ENCODE measurements around the gene DNAJB5. TPM values are rescaled to one million over a fixed set of nuclear protein-coding genes. Genes with fewer than 3 reads are reported as not detected.

Gene DNAJB5
- total RNA-seq, 4 donors from 2014 or later, result 46.8 to 125 (median 96.8) TPM

GRCh38 chr9:35026671-35027070, 37.1 kb downstream of the DNAJB5 start:
- Histone ChIP-seq H3K4me3 (no peak overlapping the region), H3K27me3 (no peaks in the 10 kb centered on the region), H3K4me1 (no peaks in the 10 kb centered on the region), H3K9me3 (no peaks in the 10 kb centered on the region), H3K36me3 (peaks cover 0 to 32% of the 10 kb centered on the region in 2 donors), H3K27ac (no peak overlapping the region)
- TF ChIP-seq EP300 (IDR thresholded peaks at IDR 0.05) (no peak), POLR2AphosphoS5 (IDR thresholded peaks at IDR 0.05) (no peak)
- WGBS, 2 donors (ENCODE audit: low coverage in 1 of 2), result 81 to 83% methylated on average over 3 of the region's 3 CpGs
- ATAC-seq, result no peak

DNA sequence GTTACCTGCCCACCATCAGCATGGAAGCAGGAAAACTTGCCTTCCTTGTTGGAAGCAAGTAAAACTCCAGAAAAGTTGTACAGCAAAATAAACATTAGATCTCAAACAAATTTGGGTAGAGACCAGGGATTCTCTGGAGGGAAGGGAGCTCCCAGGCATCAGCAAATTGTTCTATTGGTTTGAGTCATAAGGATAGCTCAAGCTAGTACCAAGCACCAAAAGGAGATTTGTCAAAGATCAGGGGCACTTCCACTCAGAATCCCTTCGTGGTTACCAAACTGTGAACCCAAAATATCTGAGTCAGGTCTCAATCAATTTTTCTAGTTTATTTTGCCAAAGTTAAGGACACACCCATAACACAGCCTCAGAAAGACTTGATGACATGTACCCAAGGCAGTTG, 37.8 kb downstream of the DNAJB5 start:
- no peaks in the 10 kb centered on the region for H3K9me3 ChIP-seq
- no peak overlapping the region for H3K27ac ChIP-seq
- ATAC-seq, result no peak
- no peak for TF ChIP-seq POLR2AphosphoS5 (IDR thresholded peaks at IDR 0.05)
- no peak for TF ChIP-seq POLR2A (IDR thresholded peaks at IDR 0.05)
- TF ChIP-seq, protein P1, sequence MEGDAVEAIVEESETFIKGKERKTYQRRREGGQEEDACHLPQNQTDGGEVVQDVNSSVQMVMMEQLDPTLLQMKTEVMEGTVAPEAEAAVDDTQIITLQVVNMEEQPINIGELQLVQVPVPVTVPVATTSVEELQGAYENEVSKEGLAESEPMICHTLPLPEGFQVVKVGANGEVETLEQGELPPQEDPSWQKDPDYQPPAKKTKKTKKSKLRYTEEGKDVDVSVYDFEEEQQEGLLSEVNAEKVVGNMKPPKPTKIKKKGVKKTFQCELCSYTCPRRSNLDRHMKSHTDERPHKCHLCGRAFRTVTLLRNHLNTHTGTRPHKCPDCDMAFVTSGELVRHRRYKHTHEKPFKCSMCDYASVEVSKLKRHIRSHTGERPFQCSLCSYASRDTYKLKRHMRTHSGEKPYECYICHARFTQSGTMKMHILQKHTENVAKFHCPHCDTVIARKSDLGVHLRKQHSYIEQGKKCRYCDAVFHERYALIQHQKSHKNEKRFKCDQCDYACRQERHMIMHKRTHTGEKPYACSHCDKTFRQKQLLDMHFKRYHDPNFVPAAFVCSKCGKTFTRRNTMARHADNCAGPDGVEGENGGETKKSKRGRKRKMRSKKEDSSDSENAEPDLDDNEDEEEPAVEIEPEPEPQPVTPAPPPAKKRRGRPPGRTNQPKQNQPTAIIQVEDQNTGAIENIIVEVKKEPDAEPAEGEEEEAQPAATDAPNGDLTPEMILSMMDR (IDR thresholded peaks at IDR 0.05), result no peak
- TF ChIP-seq EP300 (IDR thresholded peaks at IDR 0.05), result no peak
- 100% methylated on average over 1 of the region's 1 CpG; no CpG with 5 or more reads in 1 of the 2 donors for WGBS, 2 donors (ENCODE audit: low coverage in 1 of 2)
- H3K4me1 ChIP-seq, result no peaks in the 10 kb centered on the region
- H3K27me3 ChIP-seq, result no peaks in the 10 kb centered on the region
- no peak overlapping the region for H3K4me3 ChIP-seq
- H3K36me3 ChIP-seq, result peaks cover 0 to 32% of the 10 kb centered on the region in 2 donors

GRCh38 chr9:35027860-35028259, 38.3 kb downstream of the DNAJB5 start:
- no peaks in the 10 kb centered on the region for H3K9me3 ChIP-seq
- no peaks in the 10 kb centered on the region for H3K27me3 ChIP-seq
- no peak overlapping the region for H3K27ac ChIP-seq
- H3K4me3 ChIP-seq, result no peak overlapping the region
- WGBS, 2 donors (ENCODE audit: low coverage in 1 of 2), result 38% methylated on average over 1 of the region's 1 CpG; no CpG with 5 or more reads in 1 of the 2 donors
- TF ChIP-seq, protein P1 (IDR thresholded peaks at IDR 0.05), result no peak
- TF ChIP-seq POLR2A (IDR thresholded peaks at IDR 0.05) (no peak), EP300 (IDR thresholded peaks at IDR 0.05) (no peak), POLR2AphosphoS5 (IDR thresholded peaks at IDR 0.05) (no peak)
- H3K36me3 ChIP-seq, result peaks cover 0 to 32% of the 10 kb centered on the region in 2 donors
- no peaks in the 10 kb centered on the region for H3K4me1 ChIP-seq
- no peak for ATAC-seq

- TF ChIP-seq, protein P1 (IDR thresholded peaks at IDR 0.05), result no peak
- TF ChIP-seq POLR2AphosphoS5 (IDR thresholded peaks at IDR 0.05), result no peak
- no peaks in the 10 kb centered on the region for H3K4me1 ChIP-seq
- ATAC-seq, result no peak
These were observed 38.8 kb downstream of the DNAJB5 start for GRCh38 chr9:35028341-35028740.

GRCh38 chr9:35029241-35029640, 39.7 kb downstream of the DNAJB5 start:
- H3K4me3 ChIP-seq, result no peak overlapping the region
- ATAC-seq, result no peak
- no peaks in the 10 kb centered on the region for H3K9me3 ChIP-seq
- TF ChIP-seq EP300 (IDR thresholded peaks at IDR 0.05) (no peak), POLR2AphosphoS5 (IDR thresholded peaks at IDR 0.05) (no peak), POLR2A (IDR thresholded peaks at IDR 0.05) (no peak)
- TF ChIP-seq, protein P1 (IDR thresholded peaks at IDR 0.05), result no peak
- H3K36me3 ChIP-seq, result peaks cover 0 to 27% of the 10 kb centered on the region in 2 donors
- H3K27me3 ChIP-seq, result no peaks in the 10 kb centered on the region
- 95 to 100% methylated on average over 2 to 4 of the region's 4 CpGs for WGBS, 2 donors (ENCODE audit: low coverage in 1 of 2)
- no peaks in the 10 kb centered on the region for H3K4me1 ChIP-seq
- no peak overlapping the region for H3K27ac ChIP-seq

More at GRCh38 chr9:35028341-35028740, 38.8 kb downstream of the DNAJB5 start:
- Histone ChIP-seq H3K27ac (no peak overlapping the region), H3K36me3 (peaks cover 0 to 35% of the 10 kb centered on the region in 2 donors), H3K9me3 (no peaks in the 10 kb centered on the region), H3K4me3 (no peak overlapping the region), H3K27me3 (no peaks in the 10 kb centered on the region)
